Measurements from ENCODE around the gene DDX49. TPM values are rescaled to one million over a fixed set of nuclear protein-coding genes. Genes with fewer than 3 reads are reported as not detected.
"Not testable (repeated sequence)": the region's sequence is repeated elsewhere in the genome, so short reads cannot be mapped to it uniquely, and the experiment has no call there.

Gene DDX49
- total RNA-seq, 1 donor from 2014 or later, result 63.4 TPM

DNA sequence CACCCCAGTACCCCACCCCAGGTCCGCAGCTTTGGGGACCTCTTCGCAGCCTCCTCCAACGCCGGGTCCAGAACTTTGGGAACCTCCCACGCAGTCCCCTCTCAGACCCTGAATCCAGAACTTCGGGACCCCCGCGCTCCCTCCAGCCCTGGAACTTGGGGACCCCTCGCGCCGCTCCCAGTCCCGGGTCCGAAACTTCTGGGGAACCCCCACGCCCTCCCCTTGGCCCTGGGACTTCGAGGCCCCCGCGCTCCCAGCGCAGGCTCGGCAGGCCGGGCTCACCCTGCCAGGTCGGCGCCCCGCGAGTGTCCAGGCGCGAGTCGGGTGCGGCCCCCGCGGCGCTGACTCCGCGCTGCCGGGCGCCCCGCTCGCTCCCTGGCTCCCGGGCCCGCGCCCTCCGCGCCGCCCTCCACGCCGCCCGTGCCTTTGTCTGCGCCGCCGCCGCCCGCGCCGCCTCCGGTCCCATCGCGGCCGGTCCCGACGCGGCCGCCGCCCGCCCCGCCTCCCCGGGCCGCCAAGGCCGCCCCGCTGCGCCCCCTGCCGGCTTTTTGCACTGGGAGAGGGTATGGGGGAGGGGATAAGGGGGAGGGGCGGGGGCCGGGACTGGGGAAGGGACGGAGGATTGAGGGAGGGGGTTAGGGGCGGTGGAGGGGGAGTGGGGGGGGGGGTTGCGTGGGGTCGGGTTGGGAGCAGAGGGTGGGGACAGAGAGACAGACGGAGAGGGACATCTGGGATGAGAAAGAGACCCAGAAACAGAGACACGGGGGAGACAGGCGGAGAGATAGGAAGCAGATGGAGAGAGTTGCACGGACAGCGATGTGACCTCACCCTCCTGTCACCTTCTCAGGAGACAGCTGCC lies 21.5 kb downstream of the DDX49 start, which contains the start of gene HOMER3:
Gene HOMER3, minus strand, starts transcription at position 449 of the 859 bp plus-strand sequence. CDS start 2,235 bp downstream, outside the sequence.
- intact Hi-C loops (cut with micrococcal nuclease), result no loop called here

DNA sequence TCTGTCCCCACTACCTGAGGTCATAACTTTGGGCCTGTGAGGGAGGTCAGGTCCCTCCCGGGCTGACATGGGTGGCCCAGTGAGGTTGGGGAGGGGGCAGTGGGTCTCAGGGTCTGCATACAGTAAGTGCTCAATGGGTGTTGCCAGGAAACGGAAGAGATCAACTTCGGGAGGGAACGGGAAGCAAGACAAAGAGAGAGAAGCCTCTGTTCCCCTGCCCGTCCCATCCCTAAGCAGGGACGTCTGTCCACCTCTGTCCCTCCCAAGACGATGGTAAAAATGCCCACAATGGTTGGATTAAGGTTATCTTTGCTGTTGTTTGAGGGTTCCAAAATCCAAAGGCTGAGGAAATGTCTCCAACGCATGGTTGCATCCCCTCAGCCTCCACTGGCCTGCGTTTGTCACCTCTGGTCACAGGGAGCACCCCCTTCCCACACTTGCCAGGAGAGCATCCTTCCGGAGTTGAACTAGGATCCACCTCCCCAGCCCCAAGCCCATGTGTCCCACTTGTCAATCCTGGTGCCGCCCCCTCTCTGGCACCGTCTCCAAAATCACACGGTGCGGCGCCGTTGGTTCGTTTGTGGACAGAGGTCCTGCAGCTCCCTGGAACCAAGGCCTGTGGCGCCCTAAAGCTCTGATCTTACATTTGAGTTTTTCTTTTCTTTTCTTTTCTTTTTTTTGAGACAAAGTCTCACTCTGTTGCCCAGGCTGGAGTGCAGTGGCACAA lies 22.3 kb downstream of the DDX49 start:
- intact Hi-C loops (cut with micrococcal nuclease), result no loop called here

DNA sequence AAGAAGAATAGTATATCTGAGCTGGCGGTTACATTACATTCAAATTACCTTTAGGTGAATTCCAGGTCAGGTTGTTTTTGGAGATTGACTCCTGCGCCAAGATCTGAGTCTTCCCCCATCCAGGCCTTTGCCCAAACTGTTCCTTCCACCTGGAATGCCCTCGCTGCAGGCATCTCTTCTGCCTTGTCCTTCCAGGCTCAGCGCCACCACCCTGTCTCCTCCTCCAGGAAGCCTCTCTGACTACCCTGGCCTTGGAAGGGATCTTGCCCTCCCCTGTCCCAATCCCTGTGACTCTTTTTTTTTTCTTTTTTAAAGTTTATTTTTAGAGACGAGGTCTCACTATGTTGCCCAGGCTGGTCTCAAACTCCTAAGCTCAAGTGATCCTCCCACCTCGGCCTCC lies 23.2 kb downstream of the DDX49 start:
- intact Hi-C loops (cut with micrococcal nuclease), result no loop called here

DNA sequence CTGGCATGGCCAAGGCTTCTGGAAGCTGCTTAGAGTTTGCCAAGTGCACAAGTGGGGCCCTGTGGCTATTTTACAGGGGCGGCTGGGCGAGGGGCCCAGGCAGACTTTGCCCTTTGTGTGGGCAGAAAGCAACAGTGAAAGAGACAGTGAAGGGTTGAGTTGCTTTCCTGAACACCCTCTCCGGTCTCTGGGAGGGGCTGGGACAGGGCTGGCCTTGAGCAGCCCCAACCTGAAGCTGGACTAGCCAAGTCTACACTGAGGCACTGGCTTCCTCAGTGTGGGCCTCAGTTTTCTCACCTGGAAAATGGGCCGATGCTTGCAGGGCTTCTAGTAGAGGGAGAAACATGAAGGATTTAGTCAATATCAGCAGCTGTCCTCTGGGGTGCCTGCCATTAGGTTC lies 23.9 kb downstream of the DDX49 start:
- intact Hi-C loops (cut with micrococcal nuclease), result no loop called here

DNA sequence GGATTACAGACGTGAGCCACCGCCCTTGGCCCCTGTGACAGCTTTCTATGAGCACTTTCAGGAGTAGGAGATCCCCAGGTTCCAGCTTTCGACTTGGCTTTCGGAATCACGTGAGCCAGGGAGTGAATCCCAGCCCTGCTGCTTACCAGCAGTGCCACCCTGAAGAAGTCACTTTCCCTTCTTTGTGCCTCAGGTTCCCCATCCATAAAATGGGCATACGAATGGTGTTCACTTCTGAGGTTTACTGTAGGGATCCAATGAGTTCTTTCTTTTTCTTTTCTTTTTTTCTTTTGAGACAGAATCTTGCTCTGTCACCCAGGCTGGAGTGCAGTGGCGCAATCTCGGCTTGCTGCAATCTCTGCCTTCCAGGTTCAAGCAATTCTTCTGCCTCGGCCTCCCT lies 25.8 kb downstream of the DDX49 start:
- intact Hi-C loops (cut with micrococcal nuclease), result no loop called here

DNA sequence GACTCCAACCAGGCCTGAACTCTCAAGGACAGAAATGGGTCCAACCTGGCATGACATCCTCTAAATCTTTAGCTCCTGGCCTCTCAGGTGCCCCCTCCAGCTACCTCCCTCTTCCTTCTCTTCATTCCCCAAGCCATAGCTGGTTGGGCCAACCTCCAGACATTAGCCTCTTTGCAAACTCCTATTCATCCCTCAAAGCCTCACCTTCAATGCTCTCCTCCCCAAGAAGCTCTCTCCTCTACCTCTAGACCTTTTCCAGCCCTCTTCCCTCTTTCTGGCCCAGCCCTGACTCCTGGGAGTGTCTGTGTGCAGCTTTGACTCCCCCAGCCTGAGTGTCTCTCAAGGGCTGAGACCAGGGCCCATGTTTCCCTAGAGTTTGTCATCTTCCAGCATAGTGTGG lies 26.8 kb downstream of the DDX49 start:
- intact Hi-C loops (cut with micrococcal nuclease), result no loop called here

DNA sequence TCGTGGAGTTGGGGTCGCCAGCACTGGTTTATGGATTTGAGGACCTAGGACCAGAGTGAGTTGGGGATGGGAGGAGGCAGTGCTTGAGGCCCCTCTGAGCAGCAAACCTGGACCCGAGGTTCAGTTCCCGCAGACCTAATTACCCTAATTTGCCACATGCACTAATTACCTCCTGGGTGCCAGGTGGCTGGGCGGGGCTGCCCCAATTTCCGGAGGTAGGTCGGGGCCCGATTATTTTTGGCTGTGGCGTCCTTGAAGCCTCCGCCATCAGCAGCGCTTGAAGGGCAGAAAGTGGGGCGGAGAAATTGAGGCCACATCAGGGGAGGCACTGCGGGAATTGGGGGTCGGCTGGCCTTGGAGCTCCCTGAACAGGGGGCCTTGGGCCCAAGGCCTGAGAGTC lies 27.4 kb downstream of the DDX49 start:
- intact Hi-C loops (cut with micrococcal nuclease), result no loop called here

DNA sequence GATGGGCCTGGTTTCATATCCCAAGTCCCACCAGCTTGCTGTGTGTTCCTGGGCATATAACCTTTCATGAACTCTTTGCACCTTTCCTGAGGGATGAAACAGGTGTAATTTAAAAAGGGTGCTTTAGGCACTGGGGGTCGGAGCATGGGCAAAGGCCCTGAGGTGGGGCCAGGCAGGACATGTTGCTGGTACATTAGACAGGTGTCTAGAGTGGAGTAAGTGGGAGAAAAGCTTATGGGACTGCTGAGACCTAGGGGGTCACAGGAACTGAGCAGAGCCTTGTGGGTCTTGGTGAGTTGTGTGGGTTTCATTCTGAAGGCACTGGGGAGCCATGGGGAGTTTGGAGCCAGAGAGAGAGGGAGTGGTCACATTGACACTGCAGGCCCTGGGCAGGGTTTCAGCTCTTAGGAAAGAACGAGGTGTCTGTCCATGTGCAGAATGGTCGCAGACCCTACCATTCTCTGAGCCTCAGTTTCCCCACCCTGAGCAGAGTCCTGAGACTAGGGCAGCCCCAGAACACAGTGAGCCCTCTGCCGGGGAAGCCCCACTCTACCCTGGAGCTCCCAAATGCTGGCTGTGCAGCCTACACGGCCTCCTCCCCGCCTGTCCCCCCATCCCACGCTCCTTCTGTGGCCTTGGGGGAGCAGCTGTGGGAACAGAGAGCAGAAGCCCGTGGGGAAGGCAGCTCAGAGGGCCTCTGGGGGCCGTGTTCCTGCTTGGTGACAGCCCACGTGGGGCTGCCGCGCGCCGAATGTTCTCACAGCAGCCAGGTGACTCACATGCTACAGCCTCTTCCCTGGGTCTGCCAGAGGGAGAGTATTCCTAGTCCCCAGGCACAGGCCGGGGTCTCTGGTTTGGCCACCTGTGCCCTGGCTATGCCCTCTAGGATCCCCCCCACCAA lies 28.8 kb downstream of the DDX49 start:
- intact Hi-C loops (cut with micrococcal nuclease), result no loop called here

DNA sequence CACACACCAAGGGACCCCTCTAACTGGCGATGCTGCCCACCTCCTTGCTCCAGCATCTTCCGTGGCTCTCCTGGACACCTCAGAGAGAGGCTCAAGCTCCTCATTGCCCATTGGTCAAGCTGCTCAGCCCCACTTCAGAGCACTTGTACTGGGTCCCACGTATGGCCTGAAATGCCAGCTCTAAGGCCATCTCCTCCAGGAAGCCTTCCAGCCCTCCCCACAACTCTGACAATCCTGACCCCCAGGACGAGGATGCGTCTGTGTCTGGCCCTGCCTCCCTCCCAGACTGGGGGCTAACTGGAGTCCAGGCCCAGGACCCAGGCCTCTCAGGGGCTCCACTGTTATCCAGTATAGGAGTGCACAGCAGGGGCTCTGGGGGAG lies 29.5 kb downstream of the DDX49 start:
- intact Hi-C loops (cut with micrococcal nuclease), result no loop called here

DNA sequence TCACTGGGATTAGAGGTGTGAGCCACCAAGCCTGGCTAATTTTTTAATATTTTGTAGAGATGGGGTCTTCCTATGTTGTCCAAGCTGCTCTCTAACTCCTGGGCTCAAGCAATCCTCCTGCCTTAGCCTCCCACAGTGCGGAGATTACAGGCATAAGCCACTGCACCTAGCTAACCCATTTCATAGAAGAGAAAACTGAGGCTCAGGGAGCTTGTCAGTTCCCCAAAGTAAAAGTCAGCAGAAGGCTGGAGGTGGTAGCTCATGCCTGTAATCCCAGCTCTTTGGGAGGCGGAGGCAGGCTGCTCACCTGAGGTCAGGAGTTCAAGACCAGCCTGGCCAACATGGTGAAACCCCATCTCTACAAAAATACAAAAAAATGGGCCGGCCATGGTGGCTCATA lies 30.3 kb downstream of the DDX49 start:
- intact Hi-C loops (cut with micrococcal nuclease), result no loop called here

DNA sequence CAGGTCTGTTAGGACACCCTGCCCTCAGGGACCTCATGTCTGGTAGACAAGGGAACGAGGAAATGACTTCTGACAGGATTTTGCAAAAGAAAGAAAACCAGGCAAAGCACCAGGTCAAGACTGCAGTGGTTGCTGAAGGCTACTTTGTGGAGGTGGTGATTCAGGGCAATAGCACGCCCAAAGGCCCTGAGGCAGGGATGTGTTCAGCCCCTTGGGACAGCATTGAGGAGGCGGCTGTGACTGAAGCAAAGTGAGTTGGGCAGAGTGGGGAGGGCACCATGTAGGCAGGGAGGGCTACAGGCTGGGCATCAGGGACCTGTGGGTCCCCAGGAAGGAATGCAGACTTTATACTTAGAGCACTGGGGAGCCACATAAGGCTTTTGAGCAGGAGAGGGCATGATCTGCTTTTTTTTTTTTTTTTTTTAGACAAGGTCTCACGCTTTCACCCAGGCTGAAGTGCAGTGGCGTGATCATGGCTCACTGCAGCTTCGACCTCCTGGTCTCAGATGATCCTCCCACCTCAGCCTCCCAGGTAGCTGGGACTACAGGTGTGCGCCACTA lies 32.3 kb downstream of the DDX49 start:
- intact Hi-C loops (cut with micrococcal nuclease), result no loop called here

DNA sequence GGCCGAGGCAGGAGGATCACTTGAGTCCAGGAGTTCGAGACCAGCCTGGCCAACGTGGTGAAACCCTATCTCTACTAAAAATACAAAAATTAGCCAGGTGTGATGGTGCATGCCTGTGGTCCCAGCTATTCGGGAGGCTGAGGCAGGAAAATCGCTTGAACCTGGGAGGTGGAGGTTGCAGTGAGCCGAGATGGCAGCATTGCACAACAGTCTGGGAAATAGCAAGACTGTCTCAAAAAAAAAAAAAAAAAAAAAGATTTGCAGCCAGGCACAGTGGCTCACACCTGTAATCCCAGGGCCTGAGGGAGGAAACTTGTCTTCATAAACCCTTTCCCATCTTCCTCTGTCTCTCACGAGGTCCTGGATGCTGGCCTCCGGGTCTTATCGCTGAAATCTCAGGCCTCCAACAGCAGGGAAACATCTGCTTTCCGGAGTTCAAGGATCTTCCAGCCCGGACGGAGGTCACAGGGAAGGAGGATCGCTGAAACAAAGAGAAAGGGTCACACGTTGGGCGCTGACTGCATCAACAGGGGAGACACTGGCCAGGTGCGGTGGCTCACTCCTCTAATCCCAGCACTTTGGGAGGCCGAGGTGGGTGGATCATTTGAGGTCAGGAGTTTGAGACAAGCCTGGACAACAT lies 33.0 kb downstream of the DDX49 start:
- intact Hi-C loops (cut with micrococcal nuclease), result not testable (repeated sequence)

DNA sequence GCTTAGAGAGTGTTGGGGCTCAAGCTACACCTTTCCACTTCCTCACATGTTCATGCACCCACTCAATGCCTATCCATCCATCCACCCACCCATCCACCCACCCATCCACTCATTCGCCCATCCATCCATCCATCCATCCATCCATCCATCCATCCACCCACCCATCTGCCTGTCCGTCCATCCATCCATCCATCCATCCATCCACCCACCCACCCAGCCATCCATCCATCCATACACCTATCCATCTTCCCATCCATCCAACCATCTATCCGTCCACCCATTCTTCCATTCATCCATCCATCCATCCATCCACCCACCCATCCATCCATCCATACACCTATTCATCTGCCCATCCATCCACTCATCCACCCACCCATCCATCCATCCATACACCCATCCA lies 34.6 kb downstream of the DDX49 start:
- intact Hi-C loops (cut with micrococcal nuclease), result no loop called here

DNA sequence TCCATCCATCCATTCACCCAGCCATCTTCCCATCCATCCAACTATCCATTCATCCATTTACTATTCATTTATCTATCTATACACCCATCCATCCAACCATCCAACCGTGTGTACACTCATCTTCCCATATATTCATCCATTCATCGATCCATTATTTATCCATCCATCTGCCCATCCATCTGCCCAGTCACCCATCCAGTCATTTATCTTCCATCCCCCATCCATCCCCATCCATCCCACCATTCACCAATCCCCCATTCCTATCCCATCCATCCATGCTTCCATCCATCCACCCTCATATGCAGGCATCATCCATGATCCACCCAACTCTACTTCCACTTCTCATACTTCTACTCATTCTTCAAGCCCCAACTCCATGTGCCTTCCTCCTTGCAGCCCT lies 35.5 kb downstream of the DDX49 start:
- intact Hi-C loops (cut with micrococcal nuclease), result no loop called here

DNA sequence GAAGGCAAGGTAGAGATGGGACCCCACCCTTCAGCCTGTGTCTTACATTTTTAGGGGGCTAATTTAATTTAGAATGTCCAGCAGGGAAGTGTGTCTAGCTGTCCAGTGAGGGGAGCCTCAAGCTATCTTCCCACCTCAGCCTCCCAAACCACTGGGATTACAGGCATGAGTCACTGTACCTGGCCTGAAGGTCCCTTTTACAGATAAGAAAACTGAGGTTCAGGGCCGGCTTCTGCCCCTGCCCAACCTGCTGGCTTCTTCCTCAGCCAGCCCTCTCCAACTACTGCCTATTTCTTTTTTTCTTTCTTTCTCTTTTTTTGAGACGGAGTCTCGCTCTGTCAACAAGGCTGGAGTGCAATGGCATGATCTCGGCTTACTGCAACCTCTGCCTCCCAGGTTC lies 40.9 kb downstream of the DDX49 start:
- intact Hi-C loops (cut with micrococcal nuclease), result no loop called here

DNA sequence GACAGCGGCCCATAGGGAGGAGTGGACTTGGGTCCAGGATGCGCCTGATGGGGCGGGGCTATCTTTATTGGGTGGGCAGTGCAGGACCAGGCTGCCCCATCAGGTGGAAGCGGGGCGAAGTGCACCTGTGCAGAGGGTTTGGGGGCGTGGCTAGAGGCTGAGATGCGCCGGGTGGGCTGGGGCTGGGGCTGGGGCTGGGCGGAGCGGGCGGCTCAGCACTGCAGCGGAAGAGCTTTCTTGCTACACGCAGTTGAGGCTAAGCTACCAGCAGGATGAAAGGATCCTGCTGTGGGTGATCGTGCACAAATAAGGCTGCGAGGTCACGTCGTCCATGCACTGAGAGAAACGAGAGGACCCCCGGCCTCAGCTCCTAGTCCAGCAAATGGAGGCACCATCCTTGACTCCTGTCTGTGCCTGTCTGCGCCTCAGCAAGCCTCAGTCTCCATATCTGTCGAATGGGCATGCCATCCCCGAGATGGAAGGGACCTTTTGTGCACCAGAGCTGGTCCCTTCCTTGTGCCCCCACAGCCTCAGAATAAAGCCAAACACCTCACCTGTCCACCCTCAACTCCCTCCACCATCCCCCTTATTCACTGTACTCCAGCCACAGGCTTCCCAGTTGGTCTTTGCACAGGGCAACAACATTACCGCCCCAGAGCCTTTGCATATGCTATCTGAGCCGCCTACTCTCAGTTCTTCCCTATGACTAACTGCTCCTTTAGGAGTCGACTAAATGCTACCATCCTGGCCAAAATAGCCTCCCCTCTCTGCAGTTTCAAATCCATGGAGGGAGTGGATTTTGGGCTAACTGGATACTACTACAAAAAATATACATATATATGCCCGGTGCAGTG lies 42.5 kb downstream of the DDX49 start:
- intact Hi-C loops (cut with micrococcal nuclease), result no loop called here

DNA sequence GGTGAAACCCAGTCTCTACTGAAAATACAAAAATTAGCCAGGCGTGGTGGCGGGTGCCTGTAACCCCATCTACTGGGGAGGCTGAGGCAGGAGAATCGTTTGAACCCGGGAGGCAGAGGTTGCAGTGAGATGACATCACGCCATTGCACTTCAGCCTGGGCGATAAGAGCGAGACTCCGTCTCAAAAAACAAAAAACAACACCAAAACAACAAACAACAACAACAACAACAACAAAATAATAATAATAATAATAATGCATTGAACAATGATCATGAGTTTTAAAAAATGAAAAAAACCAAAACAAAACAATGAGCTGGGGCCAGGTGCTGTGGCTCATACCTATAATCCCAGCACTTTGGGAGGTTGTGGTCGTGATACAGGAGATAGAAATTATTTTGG lies 44.6 kb downstream of the DDX49 start:
- intact Hi-C loops (cut with micrococcal nuclease), result no loop called here

DNA sequence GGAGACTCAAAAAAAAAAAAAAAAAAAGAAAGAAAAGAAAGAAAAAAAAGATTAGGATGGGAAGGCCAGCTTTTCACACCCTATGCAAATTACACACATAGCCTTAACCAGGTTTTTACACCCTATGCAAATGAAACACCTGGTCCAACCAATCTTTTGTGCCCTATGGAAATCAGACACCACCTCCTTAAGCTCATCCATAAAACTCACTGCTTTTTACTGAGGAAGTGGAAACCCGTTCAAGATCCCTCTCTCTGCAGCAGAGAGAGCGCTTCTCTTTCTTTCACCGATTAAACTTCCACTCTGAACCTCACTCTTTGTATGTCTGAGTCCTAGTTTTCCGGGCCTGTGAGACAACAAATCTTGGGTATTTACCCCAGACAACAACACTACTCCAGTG lies 46.8 kb downstream of the DDX49 start:
- intact Hi-C loops (cut with micrococcal nuclease), result no loop called here

DNA sequence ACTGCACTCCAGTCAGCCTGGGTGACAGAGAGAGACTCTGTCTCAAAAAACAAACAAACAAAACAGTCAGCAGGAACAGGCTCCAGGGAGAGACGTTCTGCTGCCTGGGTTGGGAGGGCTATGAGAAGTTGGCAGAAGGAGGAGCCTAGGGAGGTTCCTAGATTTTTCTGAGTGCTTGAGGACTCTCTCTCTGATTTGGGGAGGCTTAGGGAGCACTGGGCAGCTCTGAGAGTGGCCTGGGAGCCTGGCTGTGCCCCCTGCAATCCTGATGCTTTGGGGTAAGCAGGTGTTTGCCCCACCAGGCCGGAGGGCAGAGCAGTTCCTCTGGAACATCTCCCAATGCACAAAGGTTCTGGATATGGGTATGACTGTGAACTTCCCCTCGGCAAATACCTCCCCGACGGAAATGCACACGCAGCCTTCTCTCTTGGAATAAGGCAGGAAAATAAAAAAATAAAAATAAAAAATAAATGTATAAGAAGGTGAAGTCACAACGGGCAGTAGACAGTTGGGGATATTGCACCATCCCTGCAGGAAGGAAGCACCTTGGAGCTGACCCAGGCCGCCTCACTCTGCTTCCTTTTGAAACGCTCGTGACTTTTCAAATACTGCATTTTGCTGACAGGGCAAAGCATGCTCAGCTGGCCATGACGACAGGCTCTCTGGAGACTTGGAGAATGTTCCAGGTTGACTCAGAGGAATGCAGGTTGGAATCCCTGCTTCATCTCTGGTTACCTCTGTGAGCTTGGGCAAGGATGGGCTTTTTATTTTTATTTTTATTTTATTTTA lies 48.0 kb downstream of the DDX49 start:
- intact Hi-C loops (cut with micrococcal nuclease), result no loop called here

Data from T-helper 2 cell treated with Interferon-gamma antibody and Interleukin-4, amounts not matched to agents 100 ng/mL and 5 ng/mL, for 36 hours (primary cell).